T-helper 2 cell treated with Interferon-gamma antibody and Interleukin-4, amounts not matched to agents 5 μg/mL and 100 μg/mL, for 36 hours (primary cell): Measurements from ENCODE around the gene CEBPG.
A peak's percentile ranks its signal among the peaks of the same experiment; 100 is the strongest.

Source experiments
- DNase-seq: peaks from one replicate; pipeline ENCODE4 v3.0.0; 2021; ENCODE audit warnings: low spot score
- H3K27ac Mint-ChIP-seq: one replicate; pipeline ENCODE4 v1.8.0; 2021; ENCODE audit warnings: mild to moderate bottlenecking, mixed read lengths
- H3K27me3 Mint-ChIP-seq: one replicate; pipeline ENCODE4 v1.8.0; 2021; ENCODE audit warnings: low read depth, mixed read lengths
- H3K36me3 Mint-ChIP-seq: one replicate; pipeline ENCODE4 v1.8.0; 2021; ENCODE audit warnings: low read depth, mixed read lengths
- H3K4me1 Mint-ChIP-seq: one replicate; pipeline ENCODE4 v1.8.0; 2021; ENCODE audit warnings: low read depth, mixed read lengths
- H3K4me3 Mint-ChIP-seq: one replicate; pipeline ENCODE4 v1.8.0; 2022; ENCODE audit warnings: mild to moderate bottlenecking, moderate library complexity, mixed read lengths
- H3K9me3 Mint-ChIP-seq: one replicate; pipeline ENCODE4 v1.8.0; 2021; ENCODE audit warnings: mixed read lengths

Gene CEBPG

GRCh38 chr19:33382006-33382405, 8.5 kb downstream of the CEBPG start:
- Mint-ChIP-seq H3K4me3 (no peak overlapping the region), H3K9me3 (no peaks in the 10 kb centered on the region), H3K36me3 (peaks cover 21% of the 10 kb centered on the region), H3K4me1 (peaks cover 13% of the 10 kb centered on the region), H3K27ac (no peak overlapping the region), H3K27me3 (no peaks in the 10 kb centered on the region)
- no peak for DNase-seq

- no peaks in the 10 kb centered on the region for H3K9me3 Mint-ChIP-seq
- no peaks in the 10 kb centered on the region for H3K27me3 Mint-ChIP-seq
- H3K4me3 Mint-ChIP-seq, result no peak overlapping the region
- no peak overlapping the region for H3K27ac Mint-ChIP-seq
- DNase-seq, result no peak
- peaks cover 21% of the 10 kb centered on the region for H3K36me3 Mint-ChIP-seq
- peaks cover 5% of the 10 kb centered on the region for H3K4me1 Mint-ChIP-seq
These were observed 9.5 kb downstream of the CEBPG start for GRCh38 chr19:33382982-33383381.

DNA sequence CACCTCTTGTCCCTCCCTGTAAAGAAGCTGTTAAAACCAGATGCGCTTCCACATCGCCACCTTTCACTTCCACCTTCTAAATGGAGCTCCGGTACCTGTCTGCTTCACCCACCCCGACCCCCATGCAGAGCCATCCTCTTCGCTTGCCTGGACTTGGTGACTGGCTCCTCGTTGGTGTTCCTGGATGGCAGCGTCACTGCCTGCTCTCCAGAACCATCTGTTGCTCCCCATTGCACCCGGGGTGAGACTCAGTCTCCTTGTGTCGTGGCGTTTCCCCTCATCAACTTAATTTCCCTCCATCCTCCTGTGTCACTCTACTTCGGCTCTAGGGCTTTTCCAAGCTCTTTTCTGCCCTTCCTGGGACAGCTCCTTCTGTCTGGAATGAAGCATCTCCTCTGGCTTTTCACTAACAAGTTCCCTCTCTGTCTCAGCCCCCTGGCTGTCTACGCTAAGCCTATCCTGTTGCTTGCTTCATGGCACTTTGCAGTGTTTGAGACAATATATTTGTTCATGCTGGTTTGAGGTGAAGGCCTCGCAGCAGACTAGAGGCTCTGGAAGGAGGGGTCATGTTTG, 10.3 kb downstream of the CEBPG start:
- no peak for DNase-seq
- Mint-ChIP-seq H3K4me3 (no peak overlapping the region), H3K36me3 (peaks cover 18% of the 10 kb centered on the region), H3K27me3 (no peaks in the 10 kb centered on the region), H3K27ac (peak overlapping the region; percentile 8), H3K4me1 (peaks cover 4% of the 10 kb centered on the region), H3K9me3 (no peaks in the 10 kb centered on the region)

GRCh38 chr19:33384983-33385382, 11.5 kb downstream of the CEBPG start:
- peaks cover 7% of the 10 kb centered on the region for H3K36me3 Mint-ChIP-seq
- H3K27me3 Mint-ChIP-seq, result no peaks in the 10 kb centered on the region
- H3K4me3 Mint-ChIP-seq, result no peak overlapping the region
- DNase-seq, result no peak
- H3K9me3 Mint-ChIP-seq, result no peaks in the 10 kb centered on the region
- H3K27ac Mint-ChIP-seq, result no peak overlapping the region
- H3K4me1 Mint-ChIP-seq, result peaks cover 4% of the 10 kb centered on the region

- no peaks in the 10 kb centered on the region for H3K9me3 Mint-ChIP-seq
- DNase-seq, result no peak
- no peak overlapping the region for H3K27ac Mint-ChIP-seq
- H3K4me1 Mint-ChIP-seq, result peaks cover 3% of the 10 kb centered on the region
- H3K27me3 Mint-ChIP-seq, result no peaks in the 10 kb centered on the region
- peaks cover 6% of the 10 kb centered on the region for H3K36me3 Mint-ChIP-seq
- no peak overlapping the region for H3K4me3 Mint-ChIP-seq
These were observed 12.4 kb downstream of the CEBPG start for GRCh38 chr19:33385956-33386355.

DNA sequence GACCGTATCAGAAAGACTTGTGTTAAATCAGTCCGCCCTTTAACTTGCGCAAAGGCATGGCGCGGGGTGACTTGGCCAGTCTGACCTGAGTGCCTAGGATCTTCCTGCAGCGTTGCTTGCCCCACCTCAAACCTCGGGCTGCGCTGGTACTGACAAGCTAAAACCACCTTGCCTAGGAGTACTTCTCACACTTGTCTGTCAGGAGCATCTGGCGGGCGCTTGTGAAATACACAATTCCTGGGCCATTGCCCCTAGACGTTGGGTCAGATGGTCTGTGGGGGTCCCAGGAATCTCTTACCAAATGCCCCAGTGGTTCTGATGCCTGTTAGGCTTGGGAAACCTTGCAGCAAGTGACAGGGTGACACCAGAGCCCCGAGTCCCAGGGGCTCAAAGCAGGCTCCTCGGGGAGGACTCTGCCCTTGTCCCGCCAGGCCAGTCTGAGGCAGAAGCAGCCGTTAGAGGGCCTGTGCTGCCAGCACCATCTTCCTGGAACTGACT, 12.9 kb downstream of the CEBPG start:
- peaks cover 1% of the 10 kb centered on the region for H3K4me1 Mint-ChIP-seq
- no peaks in the 10 kb centered on the region for H3K27me3 Mint-ChIP-seq
- H3K9me3 Mint-ChIP-seq, result no peaks in the 10 kb centered on the region
- no peak overlapping the region for H3K27ac Mint-ChIP-seq
- no peak for DNase-seq
- no peak overlapping the region for H3K4me3 Mint-ChIP-seq
- peaks cover 3% of the 10 kb centered on the region for H3K36me3 Mint-ChIP-seq

DNA sequence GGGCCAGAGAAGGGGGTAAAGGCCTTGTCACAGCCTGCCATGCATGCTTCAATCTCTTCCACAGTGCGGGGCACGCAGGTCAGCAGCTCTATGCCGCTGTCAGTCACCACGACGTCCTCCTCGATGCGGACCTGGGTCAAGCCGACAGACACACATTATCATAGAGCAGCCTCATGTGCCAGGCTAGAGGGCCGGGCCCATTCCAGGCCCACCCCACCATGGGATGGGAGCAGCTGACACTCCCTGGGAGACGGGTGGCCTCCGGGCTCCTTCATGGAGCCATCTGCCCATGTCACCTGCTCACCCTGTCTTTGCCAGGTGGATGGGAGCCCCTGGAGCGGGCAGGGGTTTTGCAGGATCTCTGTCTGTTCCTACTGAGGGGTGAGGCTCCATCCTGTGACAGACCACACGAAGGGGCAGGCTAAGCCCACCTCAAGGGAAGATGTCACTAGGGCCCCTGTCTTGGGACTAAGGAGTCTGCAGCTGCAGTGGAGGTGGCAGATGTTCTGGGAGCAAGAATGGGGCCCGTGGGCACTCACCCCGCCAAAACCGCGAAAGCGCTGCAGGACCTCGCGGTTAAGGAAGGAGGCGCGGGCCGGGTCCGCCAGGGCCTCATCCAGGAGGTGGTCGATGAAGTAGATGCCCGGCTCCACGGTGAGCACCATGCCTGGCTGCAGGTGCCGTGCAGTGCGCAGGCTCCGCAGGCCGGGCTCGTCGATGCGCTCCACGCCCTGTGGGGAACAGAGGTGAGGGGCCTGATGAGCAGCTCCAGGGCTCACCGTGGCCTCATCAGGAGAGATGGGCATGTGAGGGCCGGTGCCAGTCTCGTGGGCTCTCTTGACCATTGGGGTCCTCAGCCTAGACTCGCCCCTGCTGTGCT, 14.1 kb downstream of the CEBPG start:
- DNase-seq, result no peak
- no peaks in the 10 kb centered on the region for H3K36me3 Mint-ChIP-seq
- no peaks in the 10 kb centered on the region for H3K9me3 Mint-ChIP-seq
- H3K4me1 Mint-ChIP-seq, result no peaks in the 10 kb centered on the region
- no peak overlapping the region for H3K27ac Mint-ChIP-seq
- H3K27me3 Mint-ChIP-seq, result no peaks in the 10 kb centered on the region
- H3K4me3 Mint-ChIP-seq, result no peak overlapping the region

GRCh38 chr19:33388231-33388724, 14.8 kb downstream of the CEBPG start:
- Mint-ChIP-seq H3K4me3 (no peak overlapping the region), H3K27me3 (no peaks in the 10 kb centered on the region), H3K9me3 (no peaks in the 10 kb centered on the region), H3K27ac (no peak overlapping the region), H3K4me1 (no peaks in the 10 kb centered on the region), H3K36me3 (no peaks in the 10 kb centered on the region)
- DNase-seq, result no peak

- no peak overlapping the region for H3K27ac Mint-ChIP-seq
- H3K4me3 Mint-ChIP-seq, result no peak overlapping the region
- H3K9me3 Mint-ChIP-seq, result no peaks in the 10 kb centered on the region
- H3K4me1 Mint-ChIP-seq, result no peaks in the 10 kb centered on the region
- DNase-seq, result no peak
- H3K27me3 Mint-ChIP-seq, result no peaks in the 10 kb centered on the region
- no peaks in the 10 kb centered on the region for H3K36me3 Mint-ChIP-seq
These were observed 15.4 kb downstream of the CEBPG start for GRCh38 chr19:33388725-33389420.

- Mint-ChIP-seq H3K27ac (no peak overlapping the region), H3K27me3 (no peaks in the 10 kb centered on the region), H3K36me3 (no peaks in the 10 kb centered on the region), H3K9me3 (no peaks in the 10 kb centered on the region), H3K4me1 (no peaks in the 10 kb centered on the region), H3K4me3 (no peak overlapping the region)
- DNase-seq, result no peak
These were observed 16.1 kb downstream of the CEBPG start for GRCh38 chr19:33389421-33390100.

DNA sequence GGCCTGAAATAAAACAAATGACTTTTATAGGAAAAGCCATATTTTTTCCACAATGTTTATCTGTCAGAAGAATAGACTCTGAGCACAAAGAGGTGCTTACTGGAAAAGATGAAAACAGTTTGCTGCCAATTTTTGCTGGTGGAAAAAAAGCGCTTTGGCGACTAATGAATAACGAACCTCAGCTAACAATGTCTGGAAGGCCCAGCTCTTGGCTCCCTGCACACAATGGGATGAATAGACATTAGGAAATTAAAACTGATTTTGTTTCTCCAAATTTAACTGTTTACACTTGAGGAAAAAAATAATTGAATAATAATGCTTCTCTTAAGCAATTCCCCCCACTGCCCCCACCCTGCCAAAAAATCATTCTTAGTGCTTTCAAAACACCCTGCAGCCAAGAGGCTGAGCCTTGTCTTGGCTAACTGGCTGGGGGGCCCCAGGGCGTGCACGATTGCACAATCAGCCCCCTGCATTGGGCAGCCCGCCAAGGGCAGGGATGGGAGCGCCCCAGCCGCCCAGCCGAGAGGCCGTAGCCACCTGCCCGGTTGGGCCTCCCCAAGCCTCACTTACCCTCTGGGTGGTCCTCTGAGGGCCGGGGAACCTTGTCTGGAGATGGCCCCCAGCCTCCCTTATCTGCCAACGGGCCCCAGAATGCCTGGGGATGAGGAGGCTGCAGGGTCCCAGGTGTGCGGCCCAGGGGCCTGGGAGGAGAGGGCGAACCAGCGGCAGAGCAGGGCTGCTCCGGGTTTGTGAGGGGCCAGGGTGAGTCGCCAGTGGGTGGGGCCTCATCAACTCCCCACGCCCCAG, 16.8 kb downstream of the CEBPG start:
- no peaks in the 10 kb centered on the region for H3K36me3 Mint-ChIP-seq
- no peaks in the 10 kb centered on the region for H3K27me3 Mint-ChIP-seq

DNA sequence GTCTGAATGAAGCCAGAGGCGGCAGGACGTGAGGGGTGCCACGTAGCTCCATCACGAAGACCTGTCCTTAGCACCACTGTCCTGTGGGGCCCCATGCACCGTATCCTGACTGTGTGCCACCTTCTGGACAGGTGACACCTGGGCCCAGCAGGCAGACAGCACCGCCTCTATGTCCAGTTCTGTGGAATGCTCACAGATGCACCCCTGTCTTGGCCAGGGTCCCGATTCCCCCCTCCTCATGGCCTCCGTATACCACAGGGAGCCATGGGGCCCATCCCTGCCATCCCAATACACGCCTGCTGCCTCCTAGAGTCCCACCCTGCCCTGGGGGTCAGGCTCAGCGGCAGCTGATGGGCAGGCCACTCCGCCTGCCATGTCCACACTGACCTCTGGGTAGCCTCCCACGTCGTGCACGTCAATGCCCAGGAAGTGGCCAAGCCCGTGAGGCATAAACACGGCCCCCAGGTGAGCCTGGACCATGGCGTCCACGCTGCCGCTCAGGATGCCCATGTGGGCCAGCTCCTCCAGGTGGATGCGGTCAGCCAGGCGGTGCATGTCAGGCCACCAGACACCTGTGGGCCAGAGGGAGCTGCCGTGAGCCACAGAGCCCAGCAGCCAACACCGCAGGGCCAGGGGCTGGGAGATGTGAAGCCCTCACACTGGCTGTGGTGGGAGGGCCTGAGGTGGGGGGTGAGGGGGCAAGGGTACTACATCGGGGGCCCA, 17.6 kb downstream of the CEBPG start:
- Mint-ChIP-seq H3K4me1 (no peaks in the 10 kb centered on the region), H3K27me3 (no peaks in the 10 kb centered on the region), H3K4me3 (no peak overlapping the region), H3K9me3 (no peaks in the 10 kb centered on the region), H3K27ac (no peak overlapping the region), H3K36me3 (no peaks in the 10 kb centered on the region)
- DNase-seq, result no peak

More for the DNA sequence above, 16.8 kb downstream of the CEBPG start:
- H3K9me3 Mint-ChIP-seq, result no peaks in the 10 kb centered on the region
- no peak overlapping the region for H3K4me3 Mint-ChIP-seq
- no peak overlapping the region for H3K27ac Mint-ChIP-seq
- H3K4me1 Mint-ChIP-seq, result no peaks in the 10 kb centered on the region
- DNase-seq, result no peak
